Activated gamma-delta T cell (primary cell): Measurements from ENCODE around the gene COL16A1.

Source experiments
- DNase-seq: peaks from one replicate; lab custom pipeline; 2025; lab: John Stamatoyannopoulos, UW

Gene COL16A1

DNA sequence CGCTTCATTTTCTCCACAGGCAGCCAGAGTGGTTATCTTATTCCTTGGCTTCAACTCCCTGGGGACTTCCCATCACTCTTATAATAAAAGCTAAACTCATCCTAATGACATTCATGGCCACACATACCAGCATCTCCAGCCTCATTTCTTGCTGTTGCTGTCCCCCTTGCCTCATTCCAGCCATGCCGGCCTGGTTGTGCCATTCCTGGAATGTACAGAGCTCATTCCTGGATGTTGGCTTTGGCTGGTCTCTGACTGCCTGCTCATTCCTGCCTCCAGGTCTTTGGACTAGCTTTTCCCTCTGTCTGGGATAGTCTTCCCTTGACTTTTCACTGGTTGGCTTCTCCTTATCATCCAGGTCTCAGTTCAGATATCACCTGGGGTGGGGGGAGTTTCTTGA lies 56.7 kb downstream of the COL16A1 start:
- no peak for DNase-seq

DNA sequence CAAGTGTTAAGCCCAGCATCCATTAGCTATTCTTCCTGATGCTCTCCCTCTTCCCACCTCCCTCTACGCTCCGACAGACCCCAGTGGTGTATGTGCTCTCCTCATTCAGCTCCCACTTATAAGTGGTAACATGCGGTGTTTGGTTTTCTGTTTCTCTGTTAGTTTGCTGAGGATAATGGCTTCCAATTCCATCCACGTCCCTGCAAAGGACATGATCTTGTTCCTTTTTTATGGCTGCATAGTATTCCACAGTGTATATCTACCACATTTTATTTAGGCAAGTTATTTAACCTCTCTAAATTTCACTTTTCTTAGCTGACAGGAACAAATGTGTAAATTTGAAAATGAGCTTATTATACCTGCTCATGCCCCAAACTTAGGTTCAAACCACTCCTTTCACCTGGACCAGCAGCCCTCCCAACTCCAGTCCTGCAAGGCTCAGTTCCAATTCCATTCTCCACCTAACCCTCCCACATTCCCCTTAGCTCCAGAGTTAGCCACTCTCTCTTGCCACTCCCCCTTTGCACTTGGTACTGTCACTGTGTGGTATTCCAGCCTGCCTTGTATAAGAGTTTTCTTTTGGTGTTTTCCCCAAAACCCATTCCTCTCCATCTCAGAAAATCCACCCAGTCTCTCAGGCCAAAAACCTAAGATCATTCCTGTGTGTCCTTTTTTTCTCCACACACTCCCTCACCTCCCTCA lies 57.4 kb downstream of the COL16A1 start:
- no peak for DNase-seq

DNA sequence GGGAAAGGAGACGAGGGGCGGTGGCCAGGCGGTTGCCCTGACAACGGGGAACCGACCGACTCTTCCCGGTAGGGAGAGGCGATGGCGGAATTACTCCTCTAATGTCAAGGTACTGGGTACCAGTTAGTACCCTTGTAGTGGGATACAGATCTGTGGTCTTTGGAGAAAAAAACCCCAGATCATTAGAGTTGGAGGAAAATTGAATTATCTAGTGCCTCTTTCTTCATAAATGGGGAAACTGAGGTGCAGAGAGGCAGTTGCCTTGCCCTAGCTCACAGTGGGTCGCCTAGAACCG lies 58.6 kb downstream of the COL16A1 start:
- DNase-seq, result peak; percentile 57

DNA sequence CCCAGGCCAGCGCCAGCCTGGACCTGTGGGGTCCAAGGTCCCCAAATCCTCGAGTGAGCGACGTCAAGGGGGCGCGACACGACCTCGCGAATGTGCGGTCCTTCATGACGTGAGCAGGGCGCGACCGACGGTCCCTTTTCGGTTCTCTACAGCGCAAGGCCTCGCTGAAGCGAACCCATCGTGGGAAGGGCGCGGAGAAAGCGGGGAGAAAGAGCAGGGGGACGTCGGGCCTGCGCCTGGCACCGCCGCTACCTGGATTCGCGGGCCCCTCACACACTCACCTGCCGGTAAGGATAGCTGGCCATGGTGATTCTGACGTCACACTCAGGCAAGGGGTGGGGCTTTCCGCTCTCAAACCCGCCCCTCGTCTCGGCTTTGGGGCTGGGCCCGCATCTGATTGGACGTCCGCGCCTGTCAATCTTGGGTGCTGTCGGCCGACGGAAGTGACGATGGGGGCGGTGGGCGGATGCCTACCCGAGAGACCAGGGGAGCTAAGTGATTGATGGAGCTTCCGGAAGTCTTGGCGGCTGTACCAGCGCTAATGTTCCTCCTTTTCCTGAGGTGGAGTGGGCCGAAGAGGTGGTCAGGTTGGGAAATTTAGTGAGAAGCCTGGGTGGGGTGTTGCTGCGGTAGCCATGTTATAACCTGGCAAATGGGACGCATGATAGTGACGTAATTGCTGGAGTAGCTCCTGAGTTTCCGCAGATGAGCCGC lies 59.1 kb downstream of the COL16A1 start, which contains the start of gene PEF1:
TSS of gene PEF1 (minus strand) at position 317 of the 714 bp plus-strand sequence. CDS start at position 305, 12 bp downstream.
- DNase-seq, result peak; percentile 94

DNA sequence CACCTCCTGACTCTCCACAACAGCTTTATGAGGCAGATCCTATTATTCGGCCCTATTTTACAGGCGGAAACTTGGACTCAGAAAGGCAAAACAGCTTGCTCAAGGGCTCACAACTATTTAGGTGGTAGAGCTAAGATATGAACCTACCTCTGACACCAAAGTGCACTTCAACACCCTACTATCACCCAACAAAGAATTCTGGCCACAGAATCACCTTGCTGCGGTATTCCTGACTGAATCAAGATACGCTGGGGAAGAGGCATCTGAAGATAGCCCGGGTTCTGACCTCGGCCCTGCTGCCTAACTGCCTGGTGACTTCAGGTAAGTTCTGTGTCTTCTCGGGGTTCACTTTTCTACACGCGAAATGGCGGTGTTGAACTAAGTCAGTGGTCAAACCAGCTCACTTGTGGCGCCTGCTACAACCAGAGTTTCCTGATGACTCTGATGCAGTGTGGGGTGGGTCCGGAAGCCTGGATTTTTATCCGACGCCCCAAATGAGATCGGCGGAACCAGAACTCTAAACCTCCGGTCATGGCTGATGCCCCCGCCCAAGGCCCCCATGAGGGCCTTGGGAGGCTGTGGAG lies 59.7 kb downstream of the COL16A1 start:
- DNase-seq, result no peak

DNA sequence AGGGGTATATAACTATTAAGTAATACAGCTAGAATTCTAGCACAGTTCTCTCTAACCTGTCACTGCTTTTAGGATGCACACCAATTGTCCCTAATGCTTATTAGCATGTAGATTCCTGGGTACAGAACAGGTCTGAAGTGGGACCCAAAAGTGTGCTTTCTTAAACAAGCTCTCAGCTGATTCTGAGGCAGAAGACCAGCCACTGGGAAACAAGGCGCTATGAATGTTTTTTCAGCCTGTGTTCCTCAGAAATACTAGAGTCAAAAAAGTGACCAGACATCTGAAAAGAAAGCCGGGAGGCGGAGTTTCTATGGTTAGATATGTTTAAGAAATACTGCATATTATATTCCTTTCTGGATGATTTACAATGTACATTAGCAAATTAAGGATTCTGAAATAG lies 60.9 kb downstream of the COL16A1 start:
- DNase-seq, result no peak

DNA sequence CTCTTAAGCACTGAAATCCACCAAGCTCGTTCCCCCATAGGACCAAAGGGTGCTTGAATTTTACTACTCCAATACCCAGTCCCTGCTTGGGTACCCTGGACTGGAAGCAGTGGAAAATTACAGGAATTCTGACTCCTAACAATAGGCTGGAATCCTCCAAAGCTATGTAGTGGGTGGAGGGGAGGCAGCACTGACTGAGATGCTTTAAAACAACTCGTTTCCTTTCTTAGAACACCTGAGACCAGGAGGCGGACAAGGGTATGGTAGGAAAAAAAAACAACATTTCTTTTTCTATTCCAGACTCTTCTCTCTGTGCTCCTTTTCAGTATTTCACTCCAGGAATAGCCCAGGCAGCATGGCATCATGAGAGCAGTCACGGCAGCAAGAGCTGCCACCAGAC lies 61.5 kb downstream of the COL16A1 start:
- DNase-seq, result no peak

DNA sequence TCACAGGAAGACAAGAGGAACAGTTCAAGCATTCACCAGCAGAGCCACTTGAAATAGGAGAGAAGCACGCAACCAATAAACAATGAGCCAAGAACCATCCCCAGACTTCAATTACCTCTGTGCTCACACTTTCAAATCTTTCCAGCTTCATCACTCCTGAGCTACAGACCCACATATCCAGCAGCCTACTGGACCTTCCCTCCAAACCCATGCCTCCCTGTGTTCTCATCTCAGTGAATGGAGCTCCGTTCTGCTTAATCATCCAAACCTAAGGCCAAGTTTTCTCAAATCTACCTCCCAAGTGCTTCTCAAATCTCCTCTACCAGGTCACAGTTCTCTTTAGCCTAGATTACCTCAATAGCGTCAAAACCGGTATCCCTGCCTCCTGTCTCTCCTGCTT lies 62.9 kb downstream of the COL16A1 start:
- no peak for DNase-seq

DNA sequence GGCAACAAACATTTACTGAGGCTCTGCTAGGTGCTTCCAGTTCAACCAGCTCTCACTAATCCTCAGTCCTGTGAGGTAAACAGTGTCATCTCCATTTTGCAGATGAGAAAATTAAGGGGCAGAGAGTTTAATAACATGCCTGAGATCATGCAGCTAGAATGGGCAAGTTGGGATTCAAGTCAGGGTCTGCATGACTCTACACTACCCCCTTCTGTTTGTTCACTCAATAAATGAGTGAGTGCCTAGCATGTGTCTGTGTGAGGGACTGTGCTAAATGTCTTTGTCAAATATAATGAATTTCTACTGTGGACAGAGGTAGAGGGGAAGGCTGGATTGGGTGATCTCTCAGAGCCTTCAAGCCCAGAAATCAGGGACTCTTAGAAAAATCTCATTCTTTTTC lies 63.6 kb downstream of the COL16A1 start:
- no peak for DNase-seq

DNA sequence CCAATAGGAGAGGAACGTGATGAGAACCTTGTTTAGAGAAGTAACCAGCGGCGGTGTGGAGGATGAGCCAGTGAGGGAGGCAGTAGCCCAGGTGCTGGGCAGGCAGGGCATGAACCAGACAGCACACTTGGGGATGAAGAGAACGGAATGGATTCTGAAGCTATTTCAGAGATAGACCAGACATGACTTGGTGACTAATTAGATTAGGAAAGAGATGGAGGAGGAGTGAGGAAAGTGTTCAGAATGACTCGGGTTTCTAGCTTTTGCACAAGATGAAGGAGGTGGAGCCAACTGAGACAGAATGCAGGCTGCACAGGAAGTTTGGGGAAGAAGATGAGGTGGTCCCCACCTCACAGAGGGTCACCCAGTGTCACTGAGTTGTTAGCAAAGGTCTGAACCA lies 64.3 kb downstream of the COL16A1 start:
- DNase-seq, result no peak

DNA sequence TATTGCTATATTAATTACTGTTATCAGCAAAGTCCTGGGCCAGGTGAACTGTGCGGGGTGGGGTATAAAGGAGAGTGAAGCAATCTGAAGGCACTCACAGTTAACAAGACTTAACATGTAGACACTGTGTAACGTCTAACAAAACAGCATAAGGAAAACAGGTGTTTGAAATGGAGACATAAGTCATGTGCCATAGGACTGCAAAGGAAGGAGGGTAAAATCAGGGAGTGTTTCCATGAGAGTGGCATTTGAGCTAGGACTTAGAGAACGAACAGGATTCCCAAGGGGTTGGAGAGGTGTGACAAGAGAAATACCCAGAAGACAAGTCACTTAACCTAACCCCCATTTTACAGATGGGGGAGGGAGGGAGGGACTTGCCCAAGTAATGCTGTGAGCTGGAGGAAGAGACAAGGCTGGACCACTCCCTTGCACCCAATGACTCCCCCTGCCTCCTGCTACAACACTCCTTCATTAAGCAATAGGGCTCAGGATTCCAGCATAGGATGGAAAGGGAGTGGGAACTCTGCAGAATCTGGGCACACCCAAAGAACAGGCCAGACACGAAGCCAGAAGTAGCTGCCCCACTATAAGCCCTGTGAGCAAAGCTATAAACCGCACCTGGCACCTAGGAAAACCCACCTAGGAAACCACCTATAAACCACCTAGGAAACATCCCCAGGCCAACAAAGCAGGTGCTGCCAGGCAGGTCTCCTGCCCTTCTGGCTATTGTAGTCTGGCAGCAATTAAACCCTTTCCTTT lies 65.7 kb downstream of the COL16A1 start:
- DNase-seq, result no peak

DNA sequence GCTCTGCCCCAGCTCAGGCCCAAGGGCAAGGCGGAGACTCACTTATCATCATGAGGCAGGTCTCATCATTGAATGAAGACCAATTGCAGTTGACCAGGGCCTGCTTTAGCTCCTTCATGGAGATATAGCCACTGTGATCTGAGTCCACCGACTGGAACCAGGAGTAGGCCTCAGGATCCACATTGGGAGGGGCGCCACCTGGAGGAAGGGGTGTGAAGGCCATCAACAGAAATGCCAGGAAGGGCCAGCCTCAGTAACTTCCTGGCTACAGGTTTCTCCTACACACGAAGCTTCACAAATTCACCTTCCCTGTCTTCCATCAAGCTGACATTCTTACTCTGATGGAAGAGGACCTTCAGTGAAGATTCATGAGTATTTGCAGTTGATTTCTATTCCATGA lies 70.7 kb downstream of the COL16A1 start:
- no peak for DNase-seq

DNA sequence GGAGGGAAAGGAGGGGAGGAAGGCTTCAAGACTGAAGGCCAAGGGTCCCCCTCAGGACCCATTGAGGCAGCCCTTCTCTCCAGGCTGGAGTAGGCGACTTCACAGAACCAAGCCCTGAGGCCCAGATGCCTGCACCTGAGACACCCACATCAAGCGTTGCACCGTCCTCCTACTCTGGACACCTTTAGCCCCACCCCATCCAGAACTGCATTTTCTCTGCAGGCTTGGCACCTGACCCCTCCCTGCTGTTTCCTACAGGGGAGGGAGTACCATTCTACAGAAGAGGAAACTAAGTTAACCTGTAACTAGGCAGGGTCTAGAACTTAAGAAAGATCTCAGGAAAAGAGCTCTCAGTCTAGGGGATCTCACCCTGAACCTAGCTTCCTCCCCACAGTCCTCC lies 71.2 kb downstream of the COL16A1 start:
- DNase-seq, result no peak

DNA sequence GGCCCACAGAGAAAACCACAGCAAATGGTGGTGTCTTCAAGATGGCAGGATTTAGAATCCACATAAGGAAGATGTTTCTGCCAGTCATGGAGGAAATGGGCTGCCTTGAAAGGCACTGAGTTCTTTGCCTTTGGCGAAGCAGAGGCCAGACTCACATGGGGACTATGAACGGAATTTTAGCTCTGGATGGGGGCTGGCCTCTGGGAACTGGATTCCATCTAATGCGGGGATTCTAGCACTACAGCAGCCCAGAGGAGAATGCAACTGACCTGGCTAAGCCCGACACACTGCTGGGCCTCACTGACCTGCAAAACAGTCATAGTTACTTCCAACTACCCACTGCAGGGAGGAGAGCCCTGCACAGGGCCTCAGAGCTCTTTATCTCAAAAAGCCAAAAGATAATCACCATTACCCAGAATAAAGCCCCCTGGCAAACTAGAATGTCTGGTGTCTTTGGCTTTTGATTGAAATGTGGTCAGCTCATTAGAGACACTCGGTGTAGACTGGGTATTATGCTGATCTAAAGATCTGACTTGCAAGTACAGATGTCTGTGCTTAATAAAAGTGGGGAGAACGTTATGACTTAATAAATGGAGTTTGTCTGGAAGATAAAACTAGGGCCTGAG lies 74.8 kb downstream of the COL16A1 start:
- no peak for DNase-seq

DNA sequence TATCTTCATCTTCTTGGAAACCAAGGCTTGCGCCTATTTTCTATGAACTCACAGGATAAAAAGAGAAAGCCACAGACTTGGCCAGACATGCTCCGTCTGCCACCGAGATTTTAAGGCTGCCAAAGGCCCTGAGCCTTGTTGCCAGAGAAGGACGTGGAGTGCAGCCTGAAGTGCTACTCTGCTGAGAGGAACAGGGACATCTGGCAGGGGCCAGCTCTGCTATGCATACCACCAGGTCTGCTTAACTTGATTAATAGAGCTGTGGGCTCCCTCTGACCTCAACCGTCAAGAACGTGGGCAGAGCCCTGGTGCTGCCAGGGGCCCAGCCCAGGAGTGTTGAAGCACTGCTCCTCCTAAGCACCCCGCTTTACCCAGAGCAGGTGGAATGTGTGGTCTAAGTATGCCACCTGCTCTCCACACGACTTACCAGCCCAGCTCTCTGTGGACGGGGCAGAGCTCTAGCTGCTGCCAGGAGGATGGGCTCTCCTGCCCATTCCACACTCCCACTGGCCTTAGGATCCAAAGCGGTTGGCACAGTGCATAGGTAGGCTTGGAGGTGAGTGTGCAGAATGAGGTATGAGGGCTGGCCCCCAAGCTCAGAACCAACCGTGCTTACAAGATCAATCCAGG lies 75.8 kb downstream of the COL16A1 start:
- DNase-seq, result no peak

DNA sequence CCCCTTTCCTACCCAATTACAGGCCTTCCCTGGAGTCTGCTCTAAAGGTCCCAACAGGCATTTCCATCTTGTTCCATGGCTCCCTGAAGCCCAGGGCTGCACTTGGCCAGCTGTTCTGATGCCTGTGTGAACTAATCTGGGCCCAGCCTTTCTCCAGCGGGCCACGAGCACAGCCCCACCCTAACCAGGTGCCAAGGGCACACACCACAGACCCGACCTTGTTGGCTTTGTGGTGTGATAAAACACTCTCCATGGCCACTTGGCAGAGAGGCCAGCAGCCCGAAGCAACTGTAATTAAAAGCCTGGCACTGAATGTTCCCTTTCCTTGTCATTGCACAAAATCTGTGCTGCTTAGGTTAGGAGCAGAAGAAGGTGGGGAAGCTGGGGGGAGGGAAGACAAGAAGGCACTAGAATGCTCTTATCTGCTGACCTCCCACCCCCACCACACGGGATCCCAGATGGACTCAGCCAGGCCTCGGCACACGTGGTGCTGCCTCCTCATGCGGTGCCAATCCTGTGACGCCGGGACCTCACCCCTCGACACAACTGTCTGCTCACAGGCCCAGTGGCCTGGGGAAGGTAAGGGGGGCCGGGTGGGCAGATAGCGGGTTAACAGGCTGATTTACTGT lies 76.4 kb downstream of the COL16A1 start:
- no peak for DNase-seq

DNA sequence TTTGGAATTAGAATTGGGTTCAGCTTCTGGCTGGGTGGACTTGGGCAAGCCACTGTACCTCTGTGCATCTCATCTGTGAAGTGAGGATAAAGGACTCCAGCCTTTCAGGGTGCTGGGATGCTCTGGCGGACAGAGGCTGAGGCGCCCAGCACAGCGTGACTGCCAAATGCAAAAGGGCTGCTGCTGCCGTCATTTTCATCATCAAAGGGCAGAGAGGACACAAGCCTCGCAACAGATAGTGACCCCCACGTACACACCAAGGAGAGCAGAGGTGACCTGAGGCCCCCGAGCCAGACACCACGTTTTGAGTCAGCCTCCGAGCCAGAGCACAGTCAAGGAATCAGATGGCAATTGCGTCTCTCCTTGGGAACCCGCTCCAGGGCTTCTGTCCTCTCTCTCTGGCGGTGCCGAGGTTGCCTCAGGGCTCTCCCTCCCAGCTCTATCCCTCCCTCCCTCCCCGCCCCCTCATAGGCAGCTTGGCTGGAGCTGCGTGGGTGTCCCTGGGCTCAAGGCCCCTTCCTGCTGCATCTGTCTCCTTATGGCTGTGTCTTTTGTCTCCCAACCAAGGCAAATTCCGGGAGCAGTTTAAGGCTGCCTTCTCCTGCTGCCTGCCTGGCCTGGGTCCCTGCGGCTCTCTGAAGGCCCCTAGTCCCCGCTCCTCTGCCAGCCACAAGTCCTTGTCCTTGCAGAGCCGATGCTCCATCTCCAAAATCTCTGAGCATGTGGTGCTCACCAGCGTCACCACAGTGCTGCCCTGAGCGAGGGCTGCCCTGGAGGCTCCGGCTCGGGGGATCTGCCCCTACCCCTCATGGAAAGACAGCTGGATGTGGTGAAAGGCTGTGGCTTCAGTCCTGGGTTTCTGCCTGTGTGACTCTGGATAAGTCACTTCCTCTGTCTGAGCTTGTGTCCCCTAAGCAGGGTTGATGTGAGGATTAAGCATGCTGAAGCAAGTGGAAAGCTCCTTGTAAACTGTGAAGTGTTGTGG lies 77.3 kb downstream of the COL16A1 start:
- no peak for DNase-seq

DNA sequence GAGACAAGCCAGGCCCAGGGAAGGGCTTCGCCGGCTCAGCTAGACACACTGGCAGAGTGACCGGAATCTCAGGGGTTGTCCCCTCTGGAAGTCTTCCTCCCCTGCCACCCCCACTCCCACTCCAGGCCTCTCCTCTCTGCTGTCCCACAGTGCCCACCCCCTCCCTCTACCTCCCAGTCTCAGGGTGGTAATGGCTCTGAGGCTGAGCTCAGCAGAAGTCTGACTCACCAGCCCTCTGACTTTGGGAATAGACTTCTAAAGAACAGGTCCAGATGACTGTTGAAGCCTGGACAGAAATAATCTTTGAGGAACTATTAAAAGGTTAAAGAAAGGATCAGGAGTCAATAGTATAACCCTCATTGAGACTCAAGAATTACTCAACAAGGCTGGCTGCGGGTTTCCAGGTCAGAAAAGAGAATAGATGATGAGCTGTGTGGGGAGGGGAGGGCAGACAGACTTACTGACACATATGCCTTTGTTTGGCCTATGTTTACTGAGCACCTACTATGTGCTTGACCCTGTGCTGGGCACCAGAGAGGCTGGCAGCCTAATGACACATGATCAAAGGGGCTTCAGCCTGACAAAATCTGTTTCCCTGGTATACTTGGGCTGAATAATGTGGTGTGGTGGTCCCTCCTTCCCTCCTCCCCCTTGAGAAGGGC lies 78.1 kb downstream of the COL16A1 start:
- no peak for DNase-seq

DNA sequence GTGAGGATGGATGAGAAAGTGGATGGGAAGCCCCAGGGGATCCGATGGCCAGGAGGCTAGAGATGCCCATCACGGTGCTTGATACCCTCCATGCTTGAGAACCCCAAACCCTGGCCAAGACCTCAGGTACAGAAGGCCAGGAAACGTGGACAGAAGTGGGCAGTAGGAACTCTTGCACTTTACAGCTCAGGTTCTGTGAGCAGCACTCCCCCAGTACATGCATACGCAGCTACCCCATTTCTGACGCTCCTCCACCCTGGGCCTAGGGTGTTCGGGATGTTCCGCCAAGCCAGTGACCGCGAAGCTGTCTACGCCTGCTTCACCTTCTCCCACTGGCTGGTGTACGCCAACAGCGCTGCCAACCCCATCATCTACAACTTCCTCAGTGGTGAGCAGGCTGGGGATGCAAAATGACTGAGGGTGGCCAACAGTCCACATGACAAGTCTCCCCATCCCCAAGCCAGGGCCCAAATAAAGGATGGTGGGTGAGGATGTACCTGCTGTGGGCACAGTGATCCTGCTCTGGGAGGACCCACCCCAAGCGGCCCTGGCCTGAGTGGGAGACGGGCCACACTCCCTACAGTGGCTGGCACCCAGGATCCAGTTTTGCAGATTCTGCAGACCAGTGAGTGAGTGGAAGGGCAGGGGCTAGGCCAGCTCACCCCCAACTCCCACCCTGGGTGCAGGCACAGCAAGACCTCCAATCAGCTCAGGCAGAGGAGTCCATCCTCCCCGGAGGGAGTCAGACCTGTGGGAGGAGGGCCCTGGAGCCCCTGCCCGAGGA lies 78.9 kb downstream of the COL16A1 start:
- no peak for DNase-seq
